Measurements from ENCODE around the gene KRT82.

- TF ChIP-seq CTCF (IDR thresholded peaks at IDR 0.05), result no peak
- TF ChIP-seq POLR2A (IDR thresholded peaks at IDR 0.05), result no peak
These were observed 32.5 kb upstream of the KRT82 start for GRCh38 chr12:52438305-52439301.

All from vagina (tissue), 2 donors.